ENCODE measurements around the gene KDM2A.

DNA sequence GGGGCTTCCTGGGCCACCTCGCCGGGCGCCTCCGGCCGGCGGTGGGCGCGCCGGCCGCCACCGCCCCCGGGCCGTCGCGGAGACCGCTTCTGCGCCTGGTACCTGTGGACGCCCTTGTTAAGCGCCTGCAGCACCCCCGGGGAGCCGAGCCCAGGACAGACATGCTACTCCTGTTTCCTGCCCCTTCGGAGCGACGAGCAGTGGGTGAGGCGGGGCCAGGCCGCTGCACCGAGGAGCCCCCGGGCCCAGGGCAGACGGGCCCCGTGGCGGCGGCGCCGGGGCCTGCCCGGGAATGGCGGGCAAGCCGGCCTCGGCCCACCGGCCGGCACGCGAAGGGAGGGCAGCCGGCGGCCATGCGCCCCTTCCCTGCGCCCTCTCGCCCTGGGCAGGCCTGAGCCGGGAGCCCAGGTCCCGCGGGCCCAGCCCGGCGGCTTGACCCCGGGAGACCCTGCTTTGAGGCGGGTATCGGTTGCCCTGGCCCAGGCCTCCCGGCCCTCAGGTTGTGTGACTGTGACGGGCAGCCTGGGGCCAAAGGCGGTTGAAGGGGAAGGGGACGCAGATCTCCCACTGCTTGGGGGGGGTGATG, 789 bp upstream of the KDM2A start:
- TF ChIP-seq POLR2A (IDR thresholded peaks at IDR 0.05) = no peak
- TF ChIP-seq, protein P1, sequence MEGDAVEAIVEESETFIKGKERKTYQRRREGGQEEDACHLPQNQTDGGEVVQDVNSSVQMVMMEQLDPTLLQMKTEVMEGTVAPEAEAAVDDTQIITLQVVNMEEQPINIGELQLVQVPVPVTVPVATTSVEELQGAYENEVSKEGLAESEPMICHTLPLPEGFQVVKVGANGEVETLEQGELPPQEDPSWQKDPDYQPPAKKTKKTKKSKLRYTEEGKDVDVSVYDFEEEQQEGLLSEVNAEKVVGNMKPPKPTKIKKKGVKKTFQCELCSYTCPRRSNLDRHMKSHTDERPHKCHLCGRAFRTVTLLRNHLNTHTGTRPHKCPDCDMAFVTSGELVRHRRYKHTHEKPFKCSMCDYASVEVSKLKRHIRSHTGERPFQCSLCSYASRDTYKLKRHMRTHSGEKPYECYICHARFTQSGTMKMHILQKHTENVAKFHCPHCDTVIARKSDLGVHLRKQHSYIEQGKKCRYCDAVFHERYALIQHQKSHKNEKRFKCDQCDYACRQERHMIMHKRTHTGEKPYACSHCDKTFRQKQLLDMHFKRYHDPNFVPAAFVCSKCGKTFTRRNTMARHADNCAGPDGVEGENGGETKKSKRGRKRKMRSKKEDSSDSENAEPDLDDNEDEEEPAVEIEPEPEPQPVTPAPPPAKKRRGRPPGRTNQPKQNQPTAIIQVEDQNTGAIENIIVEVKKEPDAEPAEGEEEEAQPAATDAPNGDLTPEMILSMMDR (IDR thresholded peaks at IDR 0.05) = no peak
- no peak for TF ChIP-seq POLR2AphosphoS5 (IDR thresholded peaks at IDR 0.05)

Data from prostate gland (tissue), 2 donors.